Stimulated activated CD4-positive, alpha-beta T cell treated with anti-CD3 and anti-CD28 coated beads, Interleukin-4, amount 100 ng/mL, for 4 hours (primary cell): ENCODE data around the gene HK2.

Experiments
- DNase-seq, 2 experiments: peaks; one replicate each; pipeline ENCODE4 v3.0.0-alpha.2; 2020

The HK2 gene

DNA sequence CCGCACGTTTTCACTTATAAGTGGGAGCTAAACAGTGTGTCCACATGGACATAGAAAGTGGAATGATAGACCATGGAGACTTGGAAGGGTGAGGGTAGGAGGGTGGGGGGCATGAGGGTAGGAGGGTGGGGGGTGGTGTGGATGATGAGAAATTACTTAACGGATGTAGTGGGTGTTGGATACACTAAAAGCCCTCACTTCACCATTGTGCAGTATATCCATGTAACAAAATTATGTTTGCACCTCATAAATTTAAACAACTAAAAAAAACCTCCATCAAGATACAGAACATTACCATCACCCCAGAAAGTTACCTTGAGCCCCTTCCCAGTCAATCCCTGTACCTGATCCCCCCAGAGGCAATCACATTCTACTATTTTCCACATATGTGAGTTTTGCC is 26.2 kb downstream of the HK2 start:
- no peak for DNase-seq

- no peak for DNase-seq
These were observed 26.6 kb downstream of the HK2 start for GRCh38 chr2:74860521-74860920.

GRCh38 chr2:74861531-74861930 is 27.6 kb downstream of the HK2 start:
- no peak for DNase-seq

GRCh38 chr2:74862020-74862964 is 28.4 kb downstream of the HK2 start:
- DNase-seq: no peak

GRCh38 chr2:74863802-74864248 is 29.9 kb downstream of the HK2 start:
- DNase-seq: no peak

DNA sequence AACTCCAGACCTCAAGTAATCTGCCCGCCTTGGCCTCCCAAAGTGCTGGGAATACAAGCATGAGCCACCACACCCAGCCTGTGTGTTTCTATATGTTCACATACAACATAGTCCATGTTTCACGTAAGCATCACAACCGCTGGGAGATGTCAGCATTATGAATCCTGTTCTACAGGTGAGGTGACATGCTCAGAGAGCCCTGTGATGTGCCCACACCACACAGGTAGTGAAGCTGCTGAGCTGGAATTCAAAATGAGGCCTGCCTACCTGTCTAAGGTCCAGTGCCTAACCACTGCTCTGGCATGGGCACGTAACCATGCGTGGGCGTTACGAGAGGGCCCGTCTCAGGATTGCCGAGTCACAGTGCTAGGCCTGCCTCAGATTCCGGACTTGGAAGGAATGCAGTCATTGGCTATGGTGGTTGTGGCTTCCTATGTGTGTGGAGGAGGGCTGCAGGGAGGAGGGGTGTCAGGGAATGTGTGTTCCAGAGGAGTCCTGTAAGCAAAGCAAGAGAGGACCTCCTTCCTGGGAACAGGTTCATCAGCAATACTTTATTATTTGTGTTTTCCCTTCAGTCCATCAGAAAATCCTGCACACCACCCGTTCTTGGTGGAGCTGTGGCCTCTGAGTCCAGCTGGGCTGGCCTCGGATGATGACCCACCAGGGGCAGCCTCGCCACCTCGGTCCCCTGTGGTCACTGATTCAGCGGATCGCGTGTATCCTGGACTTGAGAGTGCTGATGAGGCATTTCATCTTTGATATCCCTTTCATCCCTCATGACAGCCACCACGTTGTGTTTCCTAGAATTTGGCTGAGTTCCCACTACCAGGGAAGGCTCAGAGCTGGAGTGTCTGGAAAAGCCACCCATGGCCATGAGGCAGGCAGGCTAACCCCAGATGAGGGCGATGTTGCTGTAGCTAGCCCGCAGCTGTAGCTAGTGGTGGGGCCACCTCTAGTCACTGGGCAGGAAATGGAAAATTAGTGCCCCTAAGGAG is 31.1 kb downstream of the HK2 start:
- no peak for DNase-seq

DNA sequence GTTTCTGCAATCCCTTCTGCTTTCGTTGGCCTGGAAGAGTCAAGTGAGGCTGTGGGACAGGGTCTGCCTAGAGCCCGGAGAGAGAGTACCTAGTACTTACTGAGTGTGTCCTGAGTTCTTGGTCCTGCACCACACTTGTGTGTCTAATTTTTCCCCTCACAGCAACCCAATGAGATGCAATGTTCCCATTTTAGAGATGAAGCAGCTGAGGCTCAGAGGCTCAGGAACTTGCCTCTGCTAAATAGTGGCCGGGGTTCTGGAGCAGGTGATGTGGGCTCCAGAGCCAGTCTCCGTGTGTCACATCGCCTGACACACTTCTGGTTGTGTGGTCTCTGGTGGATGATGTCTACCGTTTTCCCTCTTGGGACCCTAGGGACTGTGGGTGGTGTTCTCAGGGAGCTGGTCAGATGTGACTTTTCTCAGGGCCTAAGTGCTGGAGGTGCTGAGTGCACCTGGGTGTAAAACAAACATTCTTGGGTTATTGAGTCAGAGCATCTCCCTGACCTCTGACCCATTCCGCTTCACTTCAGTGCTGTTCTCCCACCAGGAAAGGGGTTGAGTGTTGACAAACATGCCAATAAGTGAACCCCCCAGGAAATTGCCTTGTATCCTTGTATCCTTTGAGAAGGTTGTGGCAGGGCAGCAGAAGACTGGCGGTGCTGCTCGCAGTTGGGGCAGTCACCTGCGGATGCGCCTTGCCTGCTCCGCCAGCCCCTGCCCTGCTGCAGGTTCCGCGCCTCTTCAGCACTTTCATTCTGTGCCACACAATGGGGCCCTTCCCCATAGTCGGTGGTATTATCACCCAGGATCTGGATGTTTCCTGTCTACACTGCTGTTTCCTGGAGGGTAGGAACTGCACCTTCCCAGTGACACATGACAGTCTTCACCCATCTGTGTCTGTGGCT is 32.1 kb downstream of the HK2 start:
- no peak for DNase-seq

DNA sequence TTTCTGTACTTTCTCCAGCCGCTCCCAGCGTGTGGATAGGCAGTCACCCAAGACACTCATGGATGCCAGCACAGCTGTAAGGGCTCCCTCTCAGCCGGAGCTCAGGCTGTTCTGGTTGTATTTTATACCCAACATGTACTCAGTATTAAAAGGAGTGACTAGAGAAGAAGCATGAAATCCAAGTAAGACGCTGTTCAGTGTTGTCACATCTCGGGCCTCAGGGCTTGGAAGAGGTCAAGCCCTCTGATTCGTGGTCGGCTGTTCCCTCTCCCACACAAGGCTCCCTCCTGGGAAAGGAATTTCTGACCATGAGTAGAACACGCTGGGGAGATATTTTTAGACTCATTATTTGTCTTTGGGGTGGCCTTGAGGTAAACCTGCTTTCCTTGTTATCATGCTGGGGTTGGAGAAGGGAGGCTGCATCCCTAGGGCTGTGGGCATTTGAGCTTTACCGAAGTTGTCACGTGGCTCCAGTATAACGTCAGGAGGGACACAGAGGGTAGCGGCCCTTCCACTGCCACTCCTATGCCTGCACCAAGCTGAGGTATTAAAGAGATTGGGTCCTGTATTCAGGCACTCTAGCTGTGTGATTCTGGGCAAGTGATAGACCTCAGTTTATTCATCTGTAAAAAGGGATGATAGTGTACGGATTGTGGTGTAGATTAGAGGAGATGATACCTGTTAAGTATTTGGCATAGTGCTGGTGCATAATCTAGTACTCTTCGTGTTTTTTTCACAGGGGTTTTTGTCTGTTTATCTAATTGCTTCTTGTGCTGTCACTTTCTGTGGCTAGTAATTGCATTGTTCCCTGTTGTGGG is 34.1 kb downstream of the HK2 start:
- DNase-seq: no peak

- DNase-seq: no peak
These were observed 35.6 kb downstream of the HK2 start for GRCh38 chr2:74869517-74869916.

GRCh38 chr2:74870951-74871350 is 37.0 kb downstream of the HK2 start:
- no peak for DNase-seq

DNA sequence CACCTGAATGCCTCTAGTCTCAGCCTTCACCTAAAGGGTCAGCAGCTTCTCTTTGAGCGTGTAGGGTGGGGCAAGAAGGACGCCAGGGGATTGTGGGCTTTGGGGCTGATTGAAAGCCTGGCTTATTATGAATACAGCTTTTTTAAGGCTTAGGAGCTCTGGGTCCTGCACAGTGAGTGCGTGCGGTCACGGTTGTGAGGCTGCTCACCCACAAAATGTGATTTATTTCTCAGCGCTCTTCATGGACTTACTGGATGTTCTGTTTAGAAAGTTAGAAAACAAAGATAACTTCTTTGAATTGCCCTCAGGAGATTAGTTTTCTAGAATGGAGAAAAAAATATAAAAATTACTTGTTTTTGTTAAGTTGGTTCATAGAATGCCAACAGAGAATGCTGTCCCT is 37.5 kb downstream of the HK2 start:
- no peak for DNase-seq

DNA sequence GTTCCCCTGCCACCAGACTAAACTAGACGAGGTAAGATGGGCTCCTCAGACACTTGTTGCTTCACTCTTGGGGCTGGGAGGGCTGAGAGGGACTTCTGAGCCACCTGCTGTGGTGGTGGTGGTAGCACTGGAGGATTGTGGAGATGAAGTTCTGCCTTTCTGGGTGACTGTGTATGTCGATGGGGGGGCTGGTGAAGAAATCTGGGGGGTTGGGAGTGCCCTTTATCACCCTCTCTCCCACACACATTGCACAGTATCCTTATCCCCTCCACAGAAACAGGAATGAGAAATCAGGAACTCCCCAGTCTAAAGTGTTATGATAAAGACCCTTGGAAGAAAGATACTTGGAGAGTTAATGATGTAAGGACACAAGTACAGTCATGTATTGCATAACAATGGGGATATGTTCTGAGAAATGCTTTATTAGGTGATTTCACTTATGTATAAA is 38.5 kb downstream of the HK2 start:
- DNase-seq: no peak

GRCh38 chr2:74873012-74873665 is 39.2 kb downstream of the HK2 start:
- no peak for DNase-seq

DNA sequence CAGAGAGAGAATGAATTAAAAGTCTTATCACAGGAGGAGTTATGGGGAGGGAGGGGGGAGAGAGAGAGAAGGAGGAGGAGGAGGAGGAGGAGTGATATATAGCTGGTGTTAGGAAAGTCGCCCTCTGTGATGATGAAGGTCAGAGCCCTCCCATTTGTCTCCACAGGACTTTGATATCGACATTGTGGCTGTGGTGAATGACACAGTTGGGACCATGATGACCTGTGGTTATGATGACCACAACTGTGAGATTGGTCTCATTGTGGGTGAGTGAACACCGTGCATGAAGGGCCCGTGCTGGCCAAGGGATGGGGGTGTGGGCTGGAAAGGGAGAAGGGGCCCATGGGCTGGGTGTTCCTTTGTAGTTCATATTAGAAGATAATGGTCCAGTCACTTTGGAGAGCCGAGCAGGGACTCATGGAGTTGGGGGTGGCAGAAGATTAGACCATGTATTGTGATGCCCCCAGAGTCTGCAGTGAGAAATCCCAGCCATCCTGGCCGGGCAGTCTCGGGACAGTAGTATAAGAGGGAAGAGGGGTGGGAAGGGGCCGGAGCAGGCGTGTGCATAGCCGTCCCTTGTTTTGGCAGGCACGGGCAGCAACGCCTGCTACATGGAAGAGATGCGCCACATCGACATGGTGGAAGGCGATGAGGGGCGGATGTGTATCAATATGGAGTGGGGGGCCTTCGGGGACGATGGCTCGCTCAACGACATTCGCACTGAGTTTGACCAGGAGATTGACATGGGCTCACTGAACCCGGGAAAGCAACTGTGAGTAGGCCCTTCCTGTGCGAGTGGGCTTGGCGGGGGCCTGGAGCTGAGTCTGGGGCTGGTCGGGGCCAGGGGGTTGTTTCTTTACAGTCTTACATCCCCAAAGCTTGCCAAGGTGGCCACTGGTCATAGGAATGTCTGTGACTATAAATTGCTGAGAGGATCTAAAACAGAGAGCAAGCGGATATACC is 40.0 kb downstream of the HK2 start:
- no peak for DNase-seq

GRCh38 chr2:74876081-74876886 is 42.4 kb downstream of the HK2 start:
- DNase-seq: peak; percentile 21 to 32

- no peak for DNase-seq
These were observed 43.4 kb downstream of the HK2 start for GRCh38 chr2:74877376-74877775.

GRCh38 chr2:74877781-74878433 is 44.0 kb downstream of the HK2 start:
- no peak for DNase-seq

DNA sequence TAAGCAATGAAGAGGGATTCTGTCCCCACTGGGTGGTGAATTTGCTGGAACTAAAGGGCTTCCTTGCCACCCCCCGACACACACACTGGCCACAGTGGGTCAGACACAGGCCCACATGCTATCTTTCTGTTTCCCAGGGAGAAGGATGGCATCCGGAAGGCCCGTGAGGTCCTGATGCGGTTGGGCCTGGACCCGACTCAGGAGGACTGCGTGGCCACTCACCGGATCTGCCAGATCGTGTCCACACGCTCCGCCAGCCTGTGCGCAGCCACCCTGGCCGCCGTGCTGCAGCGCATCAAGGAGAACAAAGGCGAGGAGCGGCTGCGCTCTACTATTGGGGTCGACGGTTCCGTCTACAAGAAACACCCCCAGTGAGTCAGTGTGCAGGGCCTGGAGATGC is 44.6 kb downstream of the HK2 start:
- DNase-seq: no peak
